T47D (cell line): ENCODE measurements around the gene SRPRB.

Experiments
- DNase-seq, 2 experiments: peaks; one replicate each; pipeline versions ENCODE4 v3.0.0 to v3.0.0-alpha.2; 2011 to 2012; ENCODE audit warnings: low read depth in 1 of 2, low spot score in 1 of 2
- JUND ChIP-seq: IDR thresholded peaks from 2 replicates; pipeline ENCODE4 v1.6.1; 2012; ENCODE audit warnings: low read depth
- in situ Hi-C: cut with HindIII; loops from 2 replicates; pipeline ENCODE4 v1.10.0; 2016; ENCODE audit warnings: low sequenced_read_pairs, low pct_unique_long_range_greater_than_20kb

Gene SRPRB

DNA sequence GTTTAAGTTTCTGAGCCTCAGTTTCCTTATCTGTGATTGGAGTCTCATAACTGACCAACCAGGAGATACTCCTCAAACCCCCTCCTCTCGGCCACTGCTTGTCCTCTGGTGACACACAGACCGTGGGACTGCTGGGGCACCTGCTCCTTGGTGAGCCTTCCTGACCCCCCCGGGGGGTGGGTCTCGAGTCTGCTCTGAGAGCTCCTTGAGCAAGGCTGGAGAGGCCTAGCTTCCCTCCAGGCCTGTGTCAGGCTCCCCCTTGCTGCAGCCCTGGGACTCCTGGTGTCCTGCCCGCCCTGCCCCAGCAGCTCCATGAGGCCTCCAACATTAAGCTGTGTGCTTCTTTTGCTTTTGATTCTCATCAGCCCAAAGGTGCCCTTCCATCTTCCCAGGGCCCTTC lies 27.7 kb downstream of the SRPRB start:
- no peak for DNase-seq
- TF ChIP-seq JUND, result no peak
- in situ Hi-C loops, result no loop called here

DNA sequence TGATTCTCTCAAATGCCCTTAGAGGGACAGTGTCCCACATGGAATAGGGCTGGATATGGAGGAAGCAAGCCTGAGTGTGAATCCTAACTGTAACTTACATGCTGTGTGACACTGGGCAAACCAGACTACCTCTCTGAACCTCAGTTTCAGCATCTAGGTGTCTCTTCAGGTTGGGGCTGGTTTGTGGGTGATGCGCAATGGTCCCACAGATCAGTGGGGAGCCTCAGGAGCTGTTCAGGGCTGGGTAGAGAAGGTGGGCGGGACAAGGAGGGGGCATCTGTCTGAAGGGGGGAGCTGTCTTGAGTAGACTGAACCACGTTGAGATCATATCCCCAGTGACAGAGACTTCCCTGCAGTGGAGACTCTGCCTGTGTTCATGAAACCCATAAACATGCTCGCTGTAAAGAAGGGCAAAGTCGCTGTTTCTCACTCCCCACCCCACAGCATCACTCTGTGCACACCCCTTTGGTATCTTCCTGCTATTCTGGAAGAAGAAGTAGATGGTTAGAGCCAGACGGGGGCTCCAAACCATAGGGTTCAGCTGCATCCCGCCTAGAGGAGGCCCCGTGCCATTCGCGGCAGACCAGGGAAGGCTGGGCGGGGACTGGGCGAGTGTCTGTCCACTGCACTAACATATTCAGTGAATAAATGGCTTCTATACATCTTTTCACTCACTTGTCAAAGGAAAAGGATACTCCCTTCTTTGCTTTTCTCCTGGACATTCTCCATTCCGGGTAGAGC lies 28.4 kb downstream of the SRPRB start:
- in situ Hi-C loops, result no loop called here
- TF ChIP-seq JUND, result no peak
- DNase-seq, result no peak

DNA sequence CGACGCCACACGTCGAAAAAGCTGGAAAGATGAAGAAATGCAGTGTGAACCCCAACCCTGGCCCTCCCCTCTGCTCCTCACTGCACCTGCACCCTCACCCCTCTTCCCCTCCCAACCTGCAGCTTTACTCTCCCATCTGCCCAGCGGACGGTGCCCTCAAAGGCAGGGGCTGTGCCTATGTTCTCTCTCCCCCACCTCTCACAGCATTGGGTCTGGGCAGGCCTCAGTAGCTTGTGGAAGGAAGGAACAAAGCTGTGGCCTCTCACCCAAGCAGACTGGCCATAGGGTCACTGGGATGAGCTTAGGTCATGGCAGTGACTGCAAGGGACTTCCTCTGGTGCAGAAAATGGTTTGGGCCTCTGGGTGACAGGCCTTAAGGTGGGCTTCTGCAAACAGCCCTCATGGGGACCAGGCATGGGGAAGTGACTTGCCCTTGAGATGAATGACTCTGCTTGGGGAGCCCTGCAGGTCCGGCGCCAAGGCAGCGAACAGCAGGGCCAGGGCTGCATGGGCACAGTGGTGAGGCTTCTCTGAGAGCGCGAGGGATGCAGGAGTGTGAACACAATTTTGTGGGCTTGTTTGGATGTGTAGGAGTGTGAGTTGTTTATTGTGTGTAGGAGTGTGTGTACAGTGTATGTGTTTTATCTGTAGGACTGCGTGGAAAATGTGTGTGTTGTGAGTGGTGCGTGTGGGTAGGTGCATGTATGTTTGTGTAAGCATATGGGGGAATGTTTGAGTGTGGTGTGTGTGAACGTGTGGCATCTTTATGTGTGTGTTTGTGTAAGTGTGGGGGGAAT lies 29.2 kb downstream of the SRPRB start:
- no peak for TF ChIP-seq JUND
- in situ Hi-C loops, result no loop called here
- DNase-seq, result no peak

DNA sequence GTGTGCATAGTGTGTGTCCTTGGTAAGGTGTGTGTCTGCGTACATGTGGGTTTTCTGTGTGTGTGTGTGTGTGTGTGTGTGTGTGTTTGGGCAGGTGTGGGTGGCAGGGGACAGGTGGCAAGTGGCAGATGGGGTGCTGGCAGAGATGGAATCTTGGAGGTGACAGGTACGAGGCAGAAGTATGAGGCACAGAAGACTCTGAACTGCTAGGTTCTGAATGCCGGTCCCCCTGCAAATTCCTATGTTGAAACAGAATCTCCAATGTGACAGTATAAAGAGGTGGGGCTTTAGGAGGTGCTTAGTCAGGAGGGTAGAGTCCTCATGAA lies 29.8 kb downstream of the SRPRB start:
- in situ Hi-C loops, result no loop called here
- no peak for TF ChIP-seq JUND
- no peak for DNase-seq

DNA sequence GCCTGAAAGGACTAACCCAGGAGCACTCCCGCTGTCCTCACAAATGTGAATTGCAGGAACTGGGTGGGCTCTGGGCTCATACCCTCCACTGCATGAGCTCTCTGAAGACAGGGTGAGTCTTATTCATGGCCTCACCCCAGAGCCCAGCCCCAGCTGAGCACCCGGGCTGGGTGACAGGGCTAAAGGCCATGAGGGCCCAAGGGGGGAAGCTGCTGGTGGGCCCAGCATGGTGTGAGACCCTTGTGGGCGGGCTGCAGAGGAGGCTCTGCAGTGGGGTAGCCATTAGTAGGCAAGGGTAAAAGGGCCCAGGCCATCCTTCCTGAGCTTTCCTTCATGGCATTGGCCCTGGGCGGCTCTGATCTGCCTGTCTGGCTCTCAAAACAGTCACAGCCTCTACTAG lies 30.3 kb downstream of the SRPRB start:
- no peak for TF ChIP-seq JUND
- no peak for DNase-seq
- in situ Hi-C loops, result no loop called here

DNA sequence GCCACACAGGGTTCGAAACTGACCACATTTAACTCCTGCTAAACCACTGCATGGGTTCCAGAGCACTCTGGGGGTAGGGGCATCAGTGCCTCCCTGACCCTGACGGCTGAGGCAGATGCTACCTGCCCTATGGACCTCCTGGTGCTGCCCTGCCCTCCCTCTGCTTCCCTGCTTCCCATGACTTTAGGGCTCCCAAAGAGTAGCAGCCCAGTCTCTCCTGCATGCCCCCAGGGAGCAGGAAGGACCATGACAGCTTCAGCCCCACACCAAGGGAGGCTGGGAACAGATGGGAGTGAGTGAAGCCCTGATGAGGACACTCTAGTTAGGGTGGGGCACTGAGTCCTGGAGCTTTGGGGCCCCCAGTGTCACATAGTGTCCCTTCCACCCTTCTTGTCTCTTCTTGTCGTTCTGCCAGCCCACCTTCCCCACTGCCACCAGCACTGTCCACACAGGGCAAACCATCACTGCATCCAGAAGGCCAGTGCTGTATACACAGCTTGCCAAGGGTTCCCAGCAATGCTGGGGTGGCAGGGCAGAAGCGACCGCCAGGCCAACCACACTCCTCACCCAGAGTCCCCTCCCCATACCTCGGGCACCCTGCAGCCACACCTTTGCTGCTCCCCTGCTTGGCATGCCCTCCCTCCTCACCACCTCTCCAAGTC lies 31.0 kb downstream of the SRPRB start:
- in situ Hi-C loops, result no loop called here
- TF ChIP-seq JUND, result no peak
- no peak for DNase-seq

DNA sequence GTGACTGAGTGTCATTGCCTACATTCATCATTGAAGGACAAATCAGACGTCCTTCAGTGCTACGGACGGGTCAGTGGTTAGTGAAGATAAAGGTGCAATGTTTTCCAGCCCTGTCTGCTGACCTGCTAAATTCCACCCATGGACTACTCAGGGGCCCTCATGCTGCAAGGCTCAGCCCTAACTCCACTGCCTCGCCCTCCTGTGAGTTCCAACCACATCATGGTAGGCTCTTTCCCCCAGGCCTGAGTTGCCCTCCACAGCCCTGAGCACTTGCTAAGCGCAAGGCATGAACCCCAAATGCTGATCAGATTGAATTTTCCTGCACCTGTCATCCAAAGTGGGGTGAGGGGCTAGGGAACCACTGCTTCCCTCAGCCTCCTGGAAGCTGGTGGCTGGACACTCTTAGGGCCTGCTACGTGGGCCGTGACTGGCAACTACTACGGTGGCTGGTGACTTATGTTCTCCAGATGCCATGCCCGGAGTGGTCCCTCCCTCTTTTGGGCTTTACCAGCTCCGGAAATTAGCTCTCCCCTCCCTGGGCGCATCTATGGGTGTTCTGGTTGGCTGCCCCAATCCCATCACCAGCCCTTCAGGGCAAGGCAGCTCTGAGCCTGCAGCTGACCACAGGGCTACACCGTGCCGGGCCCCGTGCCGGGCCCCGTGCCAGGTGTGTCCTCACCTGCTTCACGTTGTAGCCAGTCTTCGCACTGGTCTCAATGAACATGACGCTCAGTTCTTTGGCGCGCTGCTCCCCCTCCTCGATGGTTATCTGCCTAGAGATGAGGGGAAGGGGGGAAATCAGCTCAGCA lies 32.1 kb downstream of the SRPRB start:
- TF ChIP-seq JUND, result no peak
- DNase-seq, result no peak
- in situ Hi-C loops, result no loop called here

DNA sequence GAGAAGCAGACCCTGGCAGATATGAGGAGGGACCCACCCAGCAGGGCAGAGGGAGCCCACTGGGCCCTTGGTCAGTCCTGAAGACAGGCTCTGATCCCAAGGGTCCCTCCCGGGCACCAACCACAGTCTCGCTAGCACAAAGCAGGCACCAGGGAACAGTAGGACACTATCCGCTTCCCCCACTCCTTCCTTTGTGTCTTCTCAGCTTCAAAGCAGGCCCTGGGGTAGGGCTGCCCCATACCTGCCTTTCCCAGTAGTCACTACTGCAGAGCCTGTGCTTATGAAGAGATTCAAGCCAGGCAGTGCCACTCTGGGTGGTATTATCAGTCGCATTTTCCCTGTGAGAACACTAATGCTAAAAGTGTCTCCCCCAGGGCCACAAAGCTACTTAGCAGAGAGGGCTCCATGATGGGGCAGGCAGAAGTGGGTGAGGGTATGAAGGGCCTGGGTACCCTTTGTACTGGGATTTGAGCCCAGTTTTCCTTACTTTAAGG lies 32.7 kb downstream of the SRPRB start:
- DNase-seq, result no peak
- in situ Hi-C loops, result no loop called here
- TF ChIP-seq JUND, result no peak

DNA sequence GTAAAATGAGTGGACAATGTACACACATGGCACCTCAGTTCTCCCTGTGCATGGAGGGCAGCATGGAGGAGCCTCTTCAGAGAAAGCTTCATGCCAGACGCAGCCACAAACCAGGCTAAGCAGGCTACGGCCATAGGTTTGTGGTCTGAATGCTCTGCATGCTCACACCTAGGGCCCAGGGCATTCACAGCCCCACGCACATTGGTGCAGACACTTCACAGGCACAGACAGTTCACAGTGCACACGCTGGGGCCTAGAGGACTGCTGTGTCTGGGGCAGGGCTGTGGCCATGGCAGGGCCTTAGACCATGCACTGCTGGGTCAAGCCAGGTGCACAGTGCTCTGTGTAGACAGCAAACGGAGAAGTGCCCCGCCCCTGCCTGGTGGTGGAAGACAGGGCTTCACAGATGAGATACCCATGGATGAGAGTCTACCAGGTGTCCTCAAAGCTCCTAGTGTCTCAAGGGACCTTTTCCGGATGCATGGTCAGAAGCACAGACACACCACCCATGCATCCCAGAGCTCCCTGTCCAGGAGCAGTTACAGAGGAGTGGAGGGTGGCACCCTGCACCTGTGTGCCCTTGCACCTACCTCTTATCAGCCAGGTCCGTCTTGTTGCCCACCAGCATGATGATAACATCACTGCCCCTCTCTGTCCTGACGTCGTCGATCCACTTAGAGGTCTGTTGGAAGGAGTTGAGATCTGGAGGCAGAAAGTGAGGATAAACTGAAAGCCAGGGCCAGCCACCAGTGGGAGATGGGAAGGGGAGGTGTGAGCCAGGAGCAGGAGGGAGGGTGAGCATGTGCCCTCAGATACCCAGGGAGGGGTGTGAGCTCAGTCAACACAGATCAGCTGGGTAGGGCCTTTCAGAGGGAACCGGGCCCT lies 33.5 kb downstream of the SRPRB start:
- TF ChIP-seq JUND, result no peak
- in situ Hi-C loops, result no loop called here
- DNase-seq, result no peak

DNA sequence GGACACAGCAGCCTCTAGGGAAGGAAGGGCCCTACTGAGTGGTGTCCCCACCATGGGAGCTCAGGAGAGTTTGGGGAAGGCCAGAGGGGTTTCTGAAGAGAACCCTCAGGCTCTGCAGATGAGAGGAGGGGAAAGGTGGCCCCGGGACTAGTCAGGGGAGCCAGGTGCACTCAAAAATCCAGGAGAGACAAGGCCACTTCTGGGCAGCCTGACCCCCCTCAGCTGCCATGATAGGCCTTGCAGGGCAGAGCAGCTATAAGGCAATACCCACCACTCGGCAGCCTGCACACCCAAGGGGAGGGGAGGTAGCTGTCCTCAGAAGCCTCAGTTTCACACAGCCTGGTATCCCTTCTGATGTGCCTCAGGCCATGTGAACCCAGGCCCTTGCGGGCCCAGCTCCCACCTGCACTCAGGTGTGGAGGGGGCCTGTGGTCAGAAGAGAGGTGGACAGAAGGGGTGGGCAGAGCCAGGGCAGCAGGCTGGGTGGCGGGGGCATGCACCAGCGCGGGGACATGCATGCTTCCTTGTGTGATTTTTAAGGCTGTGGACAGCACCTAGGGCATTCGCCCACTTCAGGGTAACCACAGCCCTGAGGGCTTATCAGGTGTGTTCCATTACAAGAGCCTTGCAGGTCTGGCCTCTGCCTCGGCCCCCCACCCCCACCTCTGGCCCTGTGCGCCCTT lies 34.6 kb downstream of the SRPRB start:
- DNase-seq, result no peak
- in situ Hi-C loops, result no loop called here
- no peak for TF ChIP-seq JUND

DNA sequence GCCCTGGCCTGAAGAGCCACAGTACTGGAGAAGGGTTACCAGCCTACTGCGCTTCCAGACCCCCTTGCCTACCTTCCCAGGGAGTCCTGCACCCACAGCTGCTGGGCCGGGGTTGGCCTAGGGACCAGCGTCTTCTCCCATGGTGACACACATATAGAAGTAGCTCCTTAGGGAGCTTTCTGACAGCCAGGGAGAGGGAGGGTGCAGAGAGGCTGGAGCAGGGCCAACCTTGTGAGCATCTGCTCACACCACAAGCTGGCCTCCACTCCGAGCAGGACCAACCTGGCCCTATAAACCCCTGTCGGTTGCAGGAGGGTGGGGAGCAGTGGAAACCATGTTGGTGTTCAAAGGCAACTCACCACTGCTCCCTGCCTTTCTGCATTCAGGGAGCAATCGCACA lies 35.2 kb downstream of the SRPRB start:
- DNase-seq, result no peak
- in situ Hi-C loops, result no loop called here
- TF ChIP-seq JUND, result no peak

DNA sequence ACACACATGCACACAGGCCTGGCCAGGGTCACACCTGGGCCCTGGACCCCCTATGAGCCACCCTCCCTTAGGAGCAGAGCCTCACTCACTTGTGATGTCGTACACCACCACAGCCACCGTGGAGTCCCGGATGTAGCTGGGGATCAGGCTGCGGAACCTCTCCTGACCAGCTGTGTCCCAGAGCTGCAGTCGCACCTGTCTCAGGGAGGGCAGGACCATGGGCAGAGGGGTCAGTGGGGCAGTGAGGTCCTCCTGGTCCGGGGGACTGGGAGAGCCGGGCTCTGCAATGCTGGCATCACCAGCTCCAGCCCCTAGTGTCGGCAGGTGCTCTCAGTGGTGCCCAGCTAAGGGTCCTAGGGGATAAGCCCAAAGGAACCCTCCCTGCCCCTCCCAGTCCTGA lies 35.6 kb downstream of the SRPRB start:
- no peak for TF ChIP-seq JUND
- no peak for DNase-seq
- in situ Hi-C loops, result no loop called here
